Neuronal stem cell (in vitro differentiated cells): ENCODE data around the gene ACSL5.

Source experiments
- DNase-seq: peaks from one replicate; pipeline ENCODE4 v3.0.0-alpha.2; 2013; ENCODE audit warnings: low spot score
- H2AFZ ChIP-seq: one replicate; pipeline ENCODE4 v1.6.1; 2013; ENCODE audit warnings: mild to moderate bottlenecking, low read length, inconsistent platforms
- H2AK5ac ChIP-seq: 2 replicates; pipeline ENCODE4 v1.6.1; 2013; ENCODE audit warnings: low read depth, mild to moderate bottlenecking, inconsistent platforms, low read length, moderate library complexity, mixed read lengths
- H2BK120ac ChIP-seq: 2 replicates; pipeline ENCODE4 v1.6.1; 2013; ENCODE audit warnings: low read depth, mild to moderate bottlenecking, inconsistent platforms, low read length, moderate library complexity, mixed read lengths
- H2BK12ac ChIP-seq: one replicate; pipeline ENCODE4 v1.6.1; 2013; ENCODE audit warnings: low read length, inconsistent platforms
- H2BK15ac ChIP-seq: 2 replicates; pipeline ENCODE4 v1.6.1; 2013; ENCODE audit warnings: mild to moderate bottlenecking, low read length, inconsistent platforms, mixed read lengths
- H2BK5ac ChIP-seq: one replicate; pipeline ENCODE4 v1.6.1; 2013; ENCODE audit warnings: inconsistent platforms, mild to moderate bottlenecking, low read length, moderate library complexity
- H3K14ac ChIP-seq: one replicate; pipeline ENCODE4 v1.6.1; 2013; ENCODE audit warnings: low read length, inconsistent platforms
- H3K18ac ChIP-seq: 2 replicates; pipeline ENCODE4 v1.6.1; 2013; ENCODE audit warnings: low read length, inconsistent platforms
- H3K23ac ChIP-seq: 2 replicates; pipeline ENCODE4 v1.6.1; 2013; ENCODE audit warnings: low read depth, mild to moderate bottlenecking, mixed read lengths, low read length, inconsistent platforms; ENCODE audit not compliant: poor library complexity
- H3K27ac ChIP-seq: replicated peaks from 3 replicates; pipeline ENCODE4 v1.5.1; 2013; ENCODE audit warnings: low read length, inconsistent platforms
- H3K27me3 ChIP-seq, 3 experiments: 2 replicates each; pipeline ENCODE4 v1.6.1; 2013; ENCODE audit warnings: low read length in 3 of 3, mild to moderate bottlenecking in 2 of 3, inconsistent platforms in 1 of 3, low read depth in 1 of 3, mixed read lengths in 1 of 3, moderate library complexity in 1 of 3; ENCODE audit not compliant: control insufficient read depth in 3 of 3, insufficient read depth in 3 of 3
- H3K36me3 ChIP-seq, 2 donors: replicated peaks in 1 of 2; 2 replicates each; pipeline ENCODE4 v1.6.1; 2013; ENCODE audit warnings: low read length in 2 of 2; ENCODE audit not compliant: control insufficient read depth in 2 of 2, insufficient read depth in 2 of 2
- H3K4ac ChIP-seq: 2 replicates; pipeline ENCODE4 v1.6.1; 2013; ENCODE audit warnings: inconsistent platforms, mild to moderate bottlenecking, low read length, moderate library complexity
- H3K4me1 ChIP-seq, 2 donors: 1 replicate in 1 of 2; 2 replicates in 1 of 2; pipeline ENCODE4 v1.6.1; 2013; ENCODE audit warnings: low read length in 2 of 2, low read depth in 1 of 2; ENCODE audit not compliant: control insufficient read depth in 2 of 2, insufficient read depth in 1 of 2
- H3K4me2 ChIP-seq: one replicate; pipeline ENCODE4 v1.6.1; 2013; ENCODE audit warnings: mild to moderate bottlenecking, low read length, inconsistent platforms; ENCODE audit not compliant: insufficient read depth, poor library complexity, severe bottlenecking
- H3K4me3 ChIP-seq, 2 donors: 2 replicates each; pipeline ENCODE4 v1.5.1; 2013; ENCODE audit warnings: low read length in 2 of 2, mild to moderate bottlenecking in 2 of 2, inconsistent platforms in 1 of 2, moderate library complexity in 1 of 2
- H3K79me1 ChIP-seq: one replicate; pipeline ENCODE4 v1.6.1; 2013; ENCODE audit warnings: low read depth, mild to moderate bottlenecking, inconsistent platforms, low read length, moderate library complexity
- H3K9ac ChIP-seq: one replicate; pipeline ENCODE4 v1.6.1; 2013; ENCODE audit warnings: mild to moderate bottlenecking, low read depth, low read length, inconsistent platforms; ENCODE audit not compliant: poor library complexity
- H3K9me3 ChIP-seq, 2 donors: replicated peaks in 1 of 2; 2 replicates each; pipeline versions ENCODE3 to v1.6.1; 2013; ENCODE audit warnings: low read length in 2 of 2, mild to moderate bottlenecking in 2 of 2, inconsistent platforms in 1 of 2, low read depth in 1 of 2, mixed read lengths in 1 of 2, moderate library complexity in 1 of 2; ENCODE audit not compliant: control insufficient read depth in 2 of 2, insufficient read depth in 1 of 2
- H4K8ac ChIP-seq: one replicate; pipeline ENCODE4 v1.6.1; 2013; ENCODE audit warnings: low read depth, mild to moderate bottlenecking, inconsistent platforms, low read length, moderate library complexity
- H4K91ac ChIP-seq: one replicate; pipeline ENCODE4 v1.6.1; 2013; ENCODE audit warnings: low read length, low read depth, mild to moderate bottlenecking, inconsistent platforms; ENCODE audit not compliant: poor library complexity
- WGBS, 2 donors: extraction: QIAGEN DNeasy Blood & Tissue Kit; methylation state at CpG; one replicate each; pipeline ENCODE4 v1.1.7; 2013; ENCODE audit warnings: missing lambda C conversion rate in 2 of 2, mixed read lengths in 1 of 2; ENCODE audit not compliant: insufficient read length in 2 of 2, insufficient replicate concordance in 1 of 2; ENCODE audit errors: extremely low coverage in 2 of 2; 5-methylcytosine and 5-hydroxymethylcytosine counted together

Gene ACSL5

GRCh38 chr10:112448888-112449287 lies 75.0 kb downstream of the ACSL5 start:
- H2AK5ac ChIP-seq, result no peak overlapping the region
- no peak overlapping the region for H3K18ac ChIP-seq
- no peak overlapping the region for H2BK15ac ChIP-seq
- H3K14ac ChIP-seq, result no peak overlapping the region
- H2AFZ ChIP-seq, result no peak overlapping the region
- H4K8ac ChIP-seq, result no peak overlapping the region
- H3K27ac ChIP-seq, result no peak overlapping the region
- H3K23ac ChIP-seq, result no peak overlapping the region
- H3K4me1 ChIP-seq, result peaks cover 2 to 3% of the 10 kb centered on the region in 2 donors
- H3K9me3 ChIP-seq, result peaks cover 0 to 7% of the 10 kb centered on the region in 2 donors
- no peak overlapping the region for H3K4ac ChIP-seq
- H2BK5ac ChIP-seq, result no peak overlapping the region
- H3K4me2 ChIP-seq, result no peak overlapping the region
- H2BK12ac ChIP-seq, result no peak overlapping the region
- no peak overlapping the region for H2BK120ac ChIP-seq
- no CpG with 5 or more reads among the region's 4 CpGs for WGBS, 2 donors
- no peaks in the 10 kb centered on the region for H3K27me3 ChIP-seq
- H3K79me1 ChIP-seq, result peaks cover 3% of the 10 kb centered on the region
- H3K4me3 ChIP-seq, result no peak overlapping the region
- no peak overlapping the region for H4K91ac ChIP-seq
- H3K9ac ChIP-seq, result no peak overlapping the region
- H3K36me3 ChIP-seq, result peaks cover 5 to 37% of the 10 kb centered on the region in 2 donors
- DNase-seq, result no peak

- no peak overlapping the region for H3K9ac ChIP-seq
- no peak overlapping the region for H3K18ac ChIP-seq
- no peak overlapping the region for H4K8ac ChIP-seq
- H3K4ac ChIP-seq, result no peak overlapping the region
- no peak overlapping the region for H3K4me3 ChIP-seq
- H3K4me2 ChIP-seq, result no peak overlapping the region
- H3K9me3 ChIP-seq, result peaks cover 0 to 9% of the 10 kb centered on the region in 2 donors
- no peaks in the 10 kb centered on the region for H3K27me3 ChIP-seq
- DNase-seq, result no peak
- no peak overlapping the region for H2BK15ac ChIP-seq
- H3K27ac ChIP-seq, result no peak overlapping the region
- no peak overlapping the region for H3K14ac ChIP-seq
- H3K4me1 ChIP-seq, result no peaks in the 10 kb centered on the region
- H2BK12ac ChIP-seq, result no peak overlapping the region
- WGBS, 2 donors, result no CpG with 5 or more reads among the region's 3 CpGs
- H2BK5ac ChIP-seq, result no peak overlapping the region
- no peak overlapping the region for H2AFZ ChIP-seq
- H2BK120ac ChIP-seq, result no peak overlapping the region
- no peak overlapping the region for H4K91ac ChIP-seq
- no peak overlapping the region for H3K23ac ChIP-seq
- H3K79me1 ChIP-seq, result no peaks in the 10 kb centered on the region
- no peak overlapping the region for H2AK5ac ChIP-seq
- peaks cover 0 to 10% of the 10 kb centered on the region in 2 donors for H3K36me3 ChIP-seq
Measured at GRCh38 chr10:112454910-112455779, 81.2 kb downstream of the ACSL5 start.

- Histone ChIP-seq H2AFZ (no peak overlapping the region), H2AK5ac (no peak overlapping the region), H3K36me3 (peaks cover 0 to 8% of the 10 kb centered on the region in 2 donors), H4K91ac (no peak overlapping the region), H3K18ac (no peak overlapping the region), H3K79me1 (no peaks in the 10 kb centered on the region), H3K4me1 (no peaks in the 10 kb centered on the region), H2BK15ac (no peak overlapping the region), H2BK5ac (no peak overlapping the region), H3K9ac (no peak overlapping the region), H3K4me2 (no peak overlapping the region), H4K8ac (no peak overlapping the region), H3K27me3 (no peaks in the 10 kb centered on the region), H3K27ac (no peak overlapping the region), H3K23ac (no peak overlapping the region), H2BK120ac (no peak overlapping the region), H3K9me3 (peaks cover 0 to 9% of the 10 kb centered on the region in 2 donors), H3K14ac (no peak overlapping the region), H2BK12ac (no peak overlapping the region), H3K4ac (no peak overlapping the region), H3K4me3 (no peak overlapping the region)
- no CpG with 5 or more reads among the region's 2 CpGs for WGBS, 2 donors
- no peak for DNase-seq
Measured at GRCh38 chr10:112456533-112456932, 82.6 kb downstream of the ACSL5 start.

GRCh38 chr10:112460366-112460765 lies 86.5 kb downstream of the ACSL5 start:
- H3K14ac ChIP-seq, result no peak overlapping the region
- H2BK12ac ChIP-seq, result no peak overlapping the region
- no peaks in the 10 kb centered on the region for H3K27me3 ChIP-seq
- H3K23ac ChIP-seq, result no peak overlapping the region
- no peaks in the 10 kb centered on the region for H3K79me1 ChIP-seq
- no CpG with 5 or more reads among the region's 2 CpGs for WGBS, 2 donors
- no peak overlapping the region for H3K18ac ChIP-seq
- no peak overlapping the region for H3K27ac ChIP-seq
- H3K36me3 ChIP-seq, result peaks cover 0 to 24% of the 10 kb centered on the region in 2 donors
- H2AFZ ChIP-seq, result no peak overlapping the region
- DNase-seq, result no peak
- H2AK5ac ChIP-seq, result no peak overlapping the region
- H2BK5ac ChIP-seq, result no peak overlapping the region
- no peak overlapping the region for H3K4me3 ChIP-seq
- no peaks in the 10 kb centered on the region for H3K4me1 ChIP-seq
- H3K4ac ChIP-seq, result no peak overlapping the region
- H2BK120ac ChIP-seq, result no peak overlapping the region
- H4K91ac ChIP-seq, result no peak overlapping the region
- no peak overlapping the region for H4K8ac ChIP-seq
- H3K9me3 ChIP-seq, result peaks cover 0 to 12% of the 10 kb centered on the region in 2 donors
- no peak overlapping the region for H3K9ac ChIP-seq
- H3K4me2 ChIP-seq, result no peak overlapping the region
- no peak overlapping the region for H2BK15ac ChIP-seq
